Non-pigmented ciliary epithelial cell (primary cell): ENCODE data around the gene LIMD2.

Source experiments
- DNase-seq: peaks from one replicate; pipeline ENCODE4 v3.0.0-alpha.2; 2010; ENCODE audit warnings: low read depth

LIMD2 gene

DNA sequence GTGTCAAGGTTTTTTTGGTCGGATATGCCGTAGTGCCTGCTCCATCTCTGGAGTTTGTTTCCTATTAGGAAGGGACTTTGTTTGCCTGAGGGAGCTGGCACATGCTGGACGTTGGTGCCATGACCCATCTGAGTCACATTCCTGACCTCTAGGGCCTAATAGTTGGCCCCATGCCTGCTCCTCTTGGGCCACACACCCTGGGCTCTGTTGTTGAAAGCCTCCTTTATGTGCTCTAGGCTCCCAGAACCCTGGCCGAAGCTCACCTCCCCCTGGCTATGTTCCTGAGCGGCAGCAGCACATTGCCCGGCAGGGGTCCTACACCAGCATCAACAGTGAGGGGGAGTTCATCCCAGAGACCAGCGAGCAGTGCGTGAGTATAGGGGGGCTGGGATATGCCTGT is 18.4 kb downstream of the LIMD2 start:
- DNase-seq = no peak

DNA sequence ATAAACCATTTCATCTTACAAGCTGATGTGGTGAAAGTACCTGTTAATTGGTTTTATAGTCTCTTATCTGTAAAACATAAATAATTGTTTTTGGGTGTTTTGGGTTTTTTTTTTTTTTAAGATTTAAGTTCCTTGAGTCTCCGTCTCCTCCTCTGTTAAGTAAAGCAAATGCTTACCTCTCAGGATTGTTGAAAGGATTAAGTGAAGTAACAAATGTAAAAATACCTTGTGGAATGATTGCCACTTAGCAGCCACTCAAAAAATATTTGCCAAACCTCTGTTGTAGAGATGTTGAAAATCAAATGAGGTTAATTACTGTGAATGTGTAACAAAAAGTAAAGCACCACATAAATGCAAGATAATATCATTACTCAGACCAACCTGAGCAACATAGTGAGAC is 19.2 kb downstream of the LIMD2 start:
- no peak for DNase-seq

DNA sequence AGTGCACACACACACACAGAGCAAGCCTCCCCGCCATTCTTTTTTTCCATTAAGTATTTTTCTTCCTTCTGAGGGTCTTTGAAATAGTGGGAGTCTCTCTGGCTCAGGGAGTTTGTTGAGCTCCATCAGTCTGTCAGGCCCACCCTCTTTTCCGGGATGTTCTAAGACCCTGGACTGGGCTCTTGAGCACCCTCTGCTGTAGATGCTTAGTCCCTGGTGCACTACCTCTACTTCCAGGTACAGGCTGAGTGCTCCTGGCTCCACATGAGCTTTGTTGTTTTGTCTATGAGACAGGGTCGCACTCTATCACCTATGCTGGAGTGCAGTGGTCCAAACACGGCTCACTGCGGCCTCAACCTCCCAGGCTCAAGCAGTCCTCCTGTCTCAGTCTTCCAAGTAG is 20.7 kb downstream of the LIMD2 start:
- no peak for DNase-seq

DNA sequence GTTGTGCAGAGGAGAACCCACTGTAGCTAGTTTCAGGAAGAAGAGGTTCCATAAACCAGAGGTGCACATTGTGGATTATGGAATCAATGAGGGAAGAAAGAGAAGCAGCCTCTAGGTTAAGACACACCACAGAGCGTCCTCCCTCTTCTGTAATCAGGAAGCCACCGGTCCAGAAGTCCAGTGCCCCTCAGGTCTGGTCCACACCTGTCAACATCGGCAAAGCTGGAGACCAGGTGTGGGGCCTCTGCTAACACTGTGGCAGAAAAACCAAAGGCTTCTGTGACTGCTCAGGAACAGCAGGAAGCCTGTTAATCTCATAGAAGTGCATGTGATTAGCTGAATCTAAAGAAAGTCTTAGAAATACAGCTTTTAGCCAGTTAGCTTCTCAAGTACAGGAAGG is 23.3 kb downstream of the LIMD2 start:
- DNase-seq = no peak

DNA sequence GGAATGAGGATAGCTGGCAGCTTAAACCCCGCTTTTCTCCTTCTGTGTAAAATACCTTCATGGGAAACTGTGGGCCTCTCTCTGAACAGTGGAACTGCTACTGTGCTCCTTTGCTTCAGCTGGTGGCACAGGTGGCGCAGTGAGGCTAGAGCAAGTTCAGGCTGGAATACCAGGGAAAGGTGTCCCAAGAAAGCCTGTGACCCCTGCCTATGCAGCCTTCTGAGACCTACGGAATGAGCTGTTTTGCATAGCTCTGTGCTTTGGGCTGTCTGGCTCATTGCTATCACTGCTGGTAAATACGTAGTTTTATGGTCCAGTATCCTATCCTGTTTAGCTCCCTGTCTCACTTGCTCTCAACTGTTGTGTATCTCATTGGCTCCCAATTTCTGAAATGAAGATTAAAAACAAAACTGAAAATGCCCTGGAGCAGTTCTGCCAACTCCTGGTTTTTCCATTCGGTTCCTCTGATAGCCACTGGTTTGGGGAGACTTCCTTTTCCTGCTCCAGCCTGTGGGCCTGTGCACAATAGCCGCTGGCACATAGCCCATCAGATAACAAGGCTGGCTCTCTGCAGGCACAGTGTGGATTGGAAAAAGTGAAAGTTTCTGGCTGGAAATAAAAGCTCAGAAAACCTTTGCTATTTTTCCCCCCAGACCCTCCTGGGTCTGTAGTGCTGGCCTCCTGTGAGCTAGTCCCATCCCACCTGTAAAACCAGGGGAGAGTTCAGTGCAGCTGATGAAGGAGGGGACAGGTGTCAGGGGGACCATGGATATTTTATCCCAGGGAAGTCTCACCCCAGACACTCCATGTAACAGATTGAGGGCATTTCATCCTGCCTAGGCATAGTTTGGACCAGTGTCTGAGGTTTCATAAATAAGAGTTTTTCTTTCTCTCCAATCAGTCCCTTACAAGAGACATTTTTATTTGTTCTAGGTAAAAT is 24.0 kb downstream of the LIMD2 start:
- peak; percentile 52 for DNase-seq

DNA sequence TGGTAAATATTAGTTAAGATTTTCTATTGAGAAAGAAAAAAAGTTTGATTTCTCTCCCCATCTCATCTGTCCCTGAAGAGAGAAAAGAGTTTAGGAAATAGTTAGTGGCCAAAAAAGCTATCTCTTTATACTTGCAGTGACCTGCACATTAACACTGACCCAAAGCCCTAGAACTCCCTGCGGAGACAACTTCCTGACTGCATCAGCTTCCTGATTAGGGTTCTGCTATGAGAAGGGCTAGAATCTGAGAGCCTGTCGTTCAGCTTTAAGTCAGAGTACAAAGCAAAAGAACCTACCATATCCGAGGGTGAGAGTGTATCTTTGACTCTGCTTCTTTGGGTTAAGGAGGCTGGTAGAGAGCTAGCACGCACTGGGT is 24.7 kb downstream of the LIMD2 start:
- DNase-seq = no peak

DNA sequence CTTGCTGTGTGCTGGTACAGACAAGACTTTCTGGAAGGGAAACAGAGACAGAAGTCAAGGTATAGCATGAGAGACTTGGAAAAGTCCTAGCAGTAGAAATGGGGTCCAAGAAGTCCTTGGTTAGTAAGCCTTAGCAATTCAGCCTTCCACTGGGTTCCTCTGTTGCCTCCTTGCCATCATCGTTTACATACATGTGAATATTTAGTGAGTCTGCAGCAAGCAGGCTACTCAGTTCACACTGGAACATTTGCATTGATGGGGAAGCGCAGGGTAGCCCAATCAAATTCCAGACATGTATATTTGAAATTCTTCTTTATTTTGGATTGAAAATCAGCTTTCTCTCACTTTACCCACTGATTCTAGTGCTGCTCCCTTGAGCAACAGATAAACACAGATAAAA is 27.1 kb downstream of the LIMD2 start:
- no peak for DNase-seq

DNA sequence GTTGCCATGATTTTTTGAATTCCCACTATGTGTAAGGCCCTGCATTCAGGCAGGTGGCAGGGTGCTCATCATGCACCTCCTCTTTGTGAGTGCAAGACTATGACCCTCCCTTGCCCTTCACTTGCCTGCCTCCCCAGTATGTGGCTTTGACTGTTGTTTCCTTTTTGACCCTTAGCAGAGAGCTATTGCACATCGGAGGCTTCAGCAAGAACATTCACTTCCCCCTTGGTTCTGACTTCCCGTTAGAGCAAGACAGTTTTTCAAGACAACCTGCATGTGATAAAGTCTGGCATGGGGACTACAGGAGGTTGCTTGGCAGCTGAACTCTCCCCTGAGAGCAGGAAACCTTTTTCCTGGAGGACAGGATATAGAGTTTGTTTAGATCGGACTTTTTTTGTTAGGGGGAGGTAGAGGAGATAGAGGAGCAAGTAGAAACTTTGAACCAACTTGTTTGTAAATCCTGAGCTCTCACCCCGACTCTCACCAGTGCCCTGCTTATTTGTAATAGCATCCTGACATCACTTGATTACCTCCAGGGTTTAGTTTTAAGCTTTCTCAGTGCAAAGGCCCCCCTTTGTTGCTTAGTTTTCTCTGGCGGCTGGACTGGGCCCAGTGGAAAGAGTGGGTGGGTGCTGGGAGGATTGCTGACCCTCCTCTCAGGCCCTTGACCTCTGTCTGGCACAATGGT is 34.3 kb downstream of the LIMD2 start:
- DNase-seq = no peak

DNA sequence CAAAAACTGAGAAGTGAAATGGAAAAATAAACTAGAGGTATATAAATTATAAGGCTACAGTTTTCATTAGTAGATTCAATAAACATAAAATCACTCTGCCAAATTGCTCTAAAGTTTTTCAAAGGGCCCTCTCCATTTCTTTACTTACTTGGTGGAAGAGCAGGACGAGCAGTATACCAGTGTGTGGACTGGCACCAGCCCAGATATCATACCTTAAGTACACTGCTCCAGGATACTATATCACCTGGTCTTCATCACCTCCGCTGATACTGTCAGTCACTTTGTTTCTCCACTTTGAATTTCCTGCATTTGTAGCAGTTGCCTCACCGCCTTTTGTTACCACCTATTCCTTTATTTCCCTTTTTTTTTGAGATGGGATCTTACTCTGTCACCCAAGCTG is 40.1 kb downstream of the LIMD2 start:
- no peak for DNase-seq

DNA sequence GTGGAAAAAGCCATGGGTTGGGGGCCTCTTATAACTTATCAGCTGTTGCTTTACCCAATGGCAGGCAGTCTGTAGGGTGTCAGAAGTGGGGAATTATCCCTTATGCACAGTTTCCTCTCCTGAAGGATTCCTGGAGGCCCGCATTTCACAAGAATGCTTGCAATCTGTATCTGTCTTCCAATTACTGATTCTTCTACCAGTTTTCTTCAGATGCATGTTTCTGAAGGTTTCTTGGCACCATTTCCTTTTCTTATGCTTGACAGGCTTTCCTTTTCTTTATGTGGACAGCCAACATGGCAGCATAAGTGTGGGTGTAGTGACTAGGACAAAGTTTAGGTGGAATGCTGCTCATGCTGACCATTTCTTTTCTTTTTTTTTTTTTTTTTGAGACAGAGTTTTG is 41.6 kb downstream of the LIMD2 start:
- no peak for DNase-seq

DNA sequence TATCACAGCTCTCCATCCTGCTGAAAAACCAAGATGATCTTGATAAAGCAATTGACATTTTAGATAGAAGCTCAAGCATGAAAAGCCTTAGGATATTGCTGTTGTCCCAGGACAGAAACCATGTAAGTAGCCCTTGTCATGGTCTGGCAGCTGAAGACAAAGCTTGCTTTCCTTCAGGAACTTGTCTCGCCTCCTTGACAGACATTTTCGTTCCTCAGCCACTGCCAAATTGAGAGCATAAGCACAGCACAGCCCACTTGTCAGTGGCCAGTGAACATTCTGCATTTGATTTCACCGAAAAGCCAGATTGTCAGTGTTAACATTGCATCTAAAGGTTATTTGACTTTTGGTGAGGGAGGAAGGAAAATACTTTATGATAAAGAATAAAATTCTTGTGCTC is 42.1 kb downstream of the LIMD2 start:
- DNase-seq = no peak

DNA sequence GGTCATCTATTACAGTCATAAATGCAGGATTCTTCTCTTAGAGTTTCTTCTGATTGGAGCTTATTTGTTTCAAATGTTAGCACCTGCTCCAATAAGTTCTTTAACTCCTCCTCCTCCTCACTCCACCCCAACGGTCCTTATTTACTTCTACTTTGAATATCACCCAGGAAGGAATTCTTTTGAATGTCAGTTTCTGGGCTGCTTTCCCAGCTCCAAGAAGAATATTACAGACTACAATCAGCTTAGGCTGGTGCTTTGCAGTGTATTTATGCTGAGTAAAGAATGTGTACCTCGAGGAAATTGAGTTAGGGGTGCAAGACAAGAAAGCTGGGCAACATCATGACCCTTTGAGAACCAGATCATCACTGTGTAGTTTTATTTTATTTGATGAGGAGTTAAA is 46.9 kb downstream of the LIMD2 start:
- DNase-seq = no peak

DNA sequence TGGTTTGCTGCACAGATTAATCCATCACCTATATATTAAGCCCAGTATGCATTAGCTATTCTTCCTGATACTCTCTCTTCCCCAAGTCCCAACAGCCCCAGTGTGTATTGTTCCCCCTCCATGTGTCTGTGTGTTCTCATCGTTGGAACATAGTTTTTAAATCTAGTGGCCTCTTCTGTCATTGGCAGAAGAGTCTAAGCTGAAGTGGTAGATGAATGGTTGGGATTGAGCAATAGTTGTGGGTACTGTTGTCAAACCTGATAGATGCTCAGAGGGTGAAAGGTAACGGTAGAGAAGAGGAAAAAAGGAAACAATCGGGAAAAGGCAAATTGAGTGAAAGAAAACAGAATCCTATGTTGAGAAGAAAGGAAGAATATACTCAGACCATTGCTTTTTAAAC is 47.8 kb downstream of the LIMD2 start:
- no peak for DNase-seq

DNA sequence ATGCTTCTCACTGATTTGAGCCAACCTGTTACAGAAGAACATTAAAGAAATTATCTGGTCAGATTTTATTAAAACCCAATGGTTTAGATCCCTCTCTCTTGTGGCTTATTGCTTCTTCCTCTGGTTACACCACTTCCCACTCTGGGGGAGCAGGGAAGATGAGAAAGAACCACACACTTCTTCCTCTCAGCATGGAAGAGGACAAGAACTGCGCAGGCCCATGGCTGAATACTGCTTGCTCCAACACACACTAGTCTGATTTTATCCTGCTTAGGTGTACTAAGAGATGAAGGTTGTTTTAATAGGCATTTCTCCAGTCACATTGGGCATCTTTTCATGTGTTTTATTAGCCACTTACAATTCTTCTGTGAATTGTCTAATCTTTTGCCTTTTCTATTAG is 50.1 kb downstream of the LIMD2 start:
- no peak for DNase-seq

DNA sequence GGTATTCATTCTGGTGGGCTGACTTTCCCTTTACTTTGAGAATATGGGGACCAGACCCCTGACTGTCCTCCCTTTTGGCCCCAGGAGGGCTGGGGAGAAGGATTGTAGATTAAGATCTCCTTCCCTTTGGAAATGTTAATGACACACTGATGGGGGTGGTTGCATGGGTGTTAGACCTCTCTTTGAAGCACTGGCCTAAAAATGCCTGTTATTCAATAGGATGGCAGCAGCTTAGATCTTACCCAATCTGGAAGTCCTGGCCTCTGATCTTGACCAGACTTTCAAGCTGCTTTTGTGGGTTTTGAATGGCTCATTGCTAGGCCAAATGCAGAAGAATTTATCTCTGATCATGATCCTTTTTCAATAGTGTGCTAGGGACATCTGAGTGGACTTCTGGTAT is 52.0 kb downstream of the LIMD2 start:
- no peak for DNase-seq

DNA sequence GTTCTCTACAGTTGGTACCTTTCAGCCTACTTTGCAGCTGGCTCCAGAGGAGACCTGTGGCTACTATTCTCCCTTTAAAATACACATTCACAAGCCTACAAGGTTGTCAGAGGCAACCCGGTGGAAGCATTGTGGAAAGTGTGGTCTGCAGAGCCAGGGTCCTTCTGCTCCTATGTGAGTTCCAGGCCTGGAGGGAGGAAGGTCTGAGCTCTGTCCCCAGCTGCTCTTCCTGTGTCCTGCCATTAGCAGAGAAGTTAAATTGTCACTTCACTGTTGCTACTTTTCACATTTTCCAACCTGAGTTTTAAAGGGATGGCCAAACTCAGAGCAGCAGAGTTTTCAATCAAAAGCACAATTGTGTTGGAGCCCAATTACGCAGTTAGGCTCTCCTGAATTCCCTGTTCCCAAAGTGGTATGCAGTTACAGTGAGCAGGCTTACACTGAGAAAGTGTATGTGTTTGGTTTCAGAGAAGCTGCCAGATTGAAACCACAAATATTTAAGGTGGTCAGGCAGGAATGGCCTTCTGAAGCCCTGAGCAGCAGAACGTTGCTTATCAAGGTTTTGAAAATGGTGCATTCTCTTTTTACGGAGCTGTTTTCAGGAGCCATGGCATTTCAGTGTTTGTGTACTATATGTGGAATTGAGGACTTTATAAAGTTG is 52.7 kb downstream of the LIMD2 start:
- peak; percentile 80 for DNase-seq

DNA sequence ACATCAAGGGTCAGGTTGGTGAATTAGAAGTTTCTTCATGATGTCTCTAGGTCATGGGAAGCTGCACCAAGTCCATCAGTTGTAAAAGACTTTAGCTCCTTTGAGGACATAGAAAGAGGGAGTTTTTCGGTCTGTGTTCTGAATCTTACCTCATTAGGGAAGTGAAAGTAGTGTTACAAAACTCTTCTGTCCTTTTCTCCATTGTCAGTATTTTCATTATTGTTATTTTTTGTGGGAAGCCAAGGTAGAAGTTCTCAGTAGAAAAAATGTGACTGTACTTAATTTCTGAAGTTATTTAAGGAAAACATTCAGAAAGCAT is 53.5 kb downstream of the LIMD2 start:
- DNase-seq = no peak
